GM20431 (cell line): Measurements from ENCODE around the gene MMRN2.

Experiments
- in situ Hi-C: fragments of 300-500 bp; cut with MseI, MboI; formaldehyde crosslinking; loops from one replicate; pipeline ENCODE4 v1.15.0; 2020; ENCODE audit warnings: low sequenced_read_pairs; ENCODE audit not compliant: unreplicated experiment

The MMRN2 gene

DNA sequence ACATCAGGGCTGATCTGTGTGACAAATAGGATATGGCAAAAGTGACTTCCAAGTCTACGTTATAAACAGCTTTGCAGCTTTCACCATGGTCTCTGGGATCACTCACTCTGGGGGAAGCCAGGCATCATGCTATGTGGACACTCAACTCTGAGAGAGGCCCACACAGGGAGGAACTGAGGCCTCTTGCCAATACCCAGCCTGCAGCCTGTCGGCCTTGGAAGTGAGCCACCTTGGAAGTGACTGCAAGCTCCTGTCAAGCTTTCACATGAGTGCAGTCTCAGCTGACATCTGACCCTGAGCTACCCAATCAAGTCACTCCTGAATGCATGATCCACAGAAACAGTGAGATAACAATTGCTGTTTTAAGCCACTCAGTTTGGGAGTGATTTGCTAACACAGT, 56.5 kb downstream of the MMRN2 start:
- in situ Hi-C loops, result no loop called here

DNA sequence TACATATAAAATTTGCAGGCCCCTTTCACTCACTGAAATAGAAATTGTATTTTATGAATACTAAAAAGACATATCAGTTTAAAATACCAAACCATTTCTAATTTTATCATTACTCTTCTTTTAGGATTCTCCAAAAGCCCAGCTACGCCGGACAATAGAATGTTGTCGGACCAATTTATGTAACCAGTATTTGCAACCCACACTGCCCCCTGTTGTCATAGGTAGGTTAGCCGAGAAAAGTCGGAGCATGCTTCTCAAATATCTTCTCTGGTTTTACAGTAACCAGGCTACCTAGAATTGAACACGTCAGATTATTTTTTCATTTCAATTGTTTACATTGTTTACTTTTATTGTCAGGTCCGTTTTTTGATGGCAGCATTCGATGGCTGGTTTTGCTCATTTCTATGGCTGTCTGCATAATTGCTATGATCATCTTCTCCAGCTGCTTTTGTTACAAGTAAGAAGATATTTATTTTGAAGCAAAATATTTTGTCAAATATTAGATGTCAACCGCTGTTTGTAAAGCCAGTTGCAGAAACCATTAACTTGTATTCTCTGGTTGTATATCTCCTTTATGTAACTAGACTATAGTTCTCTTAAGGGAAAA, 57.6 kb downstream of the MMRN2 start:
- in situ Hi-C loops, result loop anchor here (10.0 kb wide), 1 partner anchor 195 kb away; no protein-coding TSS in a partner anchor

DNA sequence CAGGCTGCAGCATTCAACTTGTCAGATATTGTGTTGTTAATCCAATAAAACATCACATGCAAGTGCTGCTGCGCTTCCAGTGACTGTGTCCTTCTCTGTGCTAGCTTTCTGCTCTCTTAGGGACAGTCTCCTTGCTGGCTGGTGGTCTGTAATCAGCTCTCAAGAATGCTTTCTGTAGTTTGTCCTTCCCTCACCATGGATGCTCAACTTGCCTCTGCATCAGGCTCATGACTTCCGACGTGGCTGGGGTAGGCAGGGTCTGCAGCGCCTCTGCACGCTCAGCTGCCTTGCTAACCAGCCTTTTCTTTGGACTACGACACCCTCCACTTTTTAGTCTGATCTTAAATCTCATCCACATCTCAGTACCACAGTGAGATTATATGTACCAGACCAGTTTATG, 58.3 kb downstream of the MMRN2 start:
- in situ Hi-C loops, result loop anchor here (10.0 kb wide), 1 partner anchor 194 kb away; no protein-coding TSS in a partner anchor

- in situ Hi-C loops, result loop anchor here (10.0 kb wide), 1 partner anchor 194 kb away; no protein-coding TSS in a partner anchor
These were observed 58.9 kb downstream of the MMRN2 start for GRCh38 chr10:86898511-86898910.

- in situ Hi-C loops, result loop anchor here (10.0 kb wide), 1 partner anchor 185 kb away; no protein-coding TSS in a partner anchor
These were observed 67.4 kb downstream of the MMRN2 start for GRCh38 chr10:86889997-86890396.

- in situ Hi-C loops, result no loop called here
These were observed 68.6 kb downstream of the MMRN2 start for GRCh38 chr10:86888585-86889381.
